ENCODE data around the gene CDK2.
"Not testable (repeated sequence)": the region's sequence is repeated elsewhere in the genome, so short reads cannot be mapped to it uniquely, and the experiment has no call there.

Gene CDK2

GRCh38 chr12:55974308-55974730, 7.7 kb downstream of the CDK2 start:
- Histone ChIP-seq H3K27me3 (ENCODE audit: insufficient read depth, low read length, poor library complexity) (no peaks in the 10 kb centered on the region), H4K8ac (ENCODE audit: low read depth, low read length) (no peak overlapping the region), H3K4me1 (ENCODE audit: control insufficient read depth, low read depth, low read length) (peaks cover 5% of the 10 kb centered on the region), H3K36me3 (ENCODE audit: control insufficient read depth, insufficient read depth, low read length) (peaks cover 4% of the 10 kb centered on the region), H3K56ac (ENCODE audit: low read length) (peak overlapping the region; percentile 95), H3K79me1 (ENCODE audit: low read length) (peaks cover 7% of the 10 kb centered on the region), H3K4ac (ENCODE audit: low read depth, low read length) (peak overlapping the region; percentile 66), H3K4me3 (ENCODE audit: low read length) (peak overlapping the region; percentile 86), H3K79me2 (ENCODE audit: control insufficient read depth, insufficient read depth, low read length) (peaks cover 27% of the 10 kb centered on the region), H3K27ac (ENCODE audit: low read depth, low read length) (peak overlapping the region; percentile 93), H3K18ac (ENCODE audit: low read length) (peak overlapping the region; percentile 92), H2AK5ac (ENCODE audit: low read length) (peak overlapping the region; percentile 49), H4K5ac (ENCODE audit: low read length) (no peak overlapping the region), H3K9ac (ENCODE audit: low read length) (peak overlapping the region; percentile 99), H2BK5ac (ENCODE audit: low read length) (peak overlapping the region; percentile 86), H3K23ac (ENCODE audit: low read length) (peak overlapping the region; percentile 92), H3K4me2 (ENCODE audit: low read length) (peak overlapping the region; percentile 2), H2BK120ac (ENCODE audit: low read depth, low read length) (peak overlapping the region; percentile 92), H2BK15ac (replicated peaks; ENCODE audit: low read depth) (no peak overlapping the region)
- WGBS (ENCODE audit: extremely low coverage, insufficient coverage, low lambda C conversion rate) = no CpG with 5 or more reads among the region's 15 CpGs
- peak; percentile 88 for DNase-seq

- Histone ChIP-seq H3K36me3 (ENCODE audit: control insufficient read depth, insufficient read depth, low read length) (peaks cover 1% of the 10 kb centered on the region), H3K9ac (ENCODE audit: low read length) (no peak overlapping the region), H3K27me3 (ENCODE audit: insufficient read depth, low read length, poor library complexity) (no peaks in the 10 kb centered on the region), H3K79me2 (ENCODE audit: control insufficient read depth, insufficient read depth, low read length) (peaks cover 27% of the 10 kb centered on the region), H3K18ac (ENCODE audit: low read length) (no peak overlapping the region), H3K4me1 (ENCODE audit: control insufficient read depth, low read depth, low read length) (peaks cover 2% of the 10 kb centered on the region), H3K79me1 (ENCODE audit: low read length) (peaks cover 15% of the 10 kb centered on the region), H3K4me2 (ENCODE audit: low read length) (no peak overlapping the region), H2BK5ac (ENCODE audit: low read length) (no peak overlapping the region), H2BK15ac (replicated peaks; ENCODE audit: low read depth) (no peak overlapping the region), H3K23ac (ENCODE audit: low read length) (no peak overlapping the region), H4K5ac (ENCODE audit: low read length) (no peak overlapping the region), H3K56ac (ENCODE audit: low read length) (no peak overlapping the region), H4K8ac (ENCODE audit: low read depth, low read length) (no peak overlapping the region), H2AK5ac (ENCODE audit: low read length) (no peak overlapping the region), H2BK120ac (ENCODE audit: low read depth, low read length) (no peak overlapping the region), H3K4ac (ENCODE audit: low read depth, low read length) (no peak overlapping the region), H3K4me3 (ENCODE audit: low read length) (no peak overlapping the region), H3K27ac (ENCODE audit: low read depth, low read length) (no peak overlapping the region)
- no peak for DNase-seq
- no CpG with 5 or more reads among the region's 7 CpGs for WGBS (ENCODE audit: extremely low coverage, insufficient coverage, low lambda C conversion rate)
Observed at GRCh38 chr12:55978393-55978792, 11.8 kb downstream of the CDK2 start.

DNA sequence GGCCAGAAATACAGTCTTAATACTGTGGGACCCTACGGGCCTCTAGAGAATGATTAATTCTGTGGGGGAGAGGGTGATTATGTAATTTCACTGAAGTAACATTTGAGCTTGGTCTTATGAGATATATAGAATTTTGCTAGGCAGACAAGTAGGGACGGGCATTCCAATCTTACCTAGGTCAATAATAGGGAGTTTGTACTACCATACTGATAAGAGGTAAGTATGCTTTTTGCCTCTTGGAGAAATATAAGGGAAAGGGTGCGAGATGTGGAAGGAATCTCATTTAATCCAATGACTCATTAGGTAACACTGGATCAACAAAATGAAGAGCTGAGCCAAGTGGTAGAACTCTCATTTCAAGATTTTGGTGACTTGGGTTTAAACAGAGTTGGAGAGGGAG, 12.4 kb downstream of the CDK2 start:
- H2BK120ac ChIP-seq (ENCODE audit: low read depth, low read length) = no peak overlapping the region
- WGBS (ENCODE audit: extremely low coverage, insufficient coverage, low lambda C conversion rate) = no CpG with 5 or more reads among the region's 3 CpGs
- no peak overlapping the region for H2BK15ac ChIP-seq (replicated peaks; ENCODE audit: low read depth)
- no peak overlapping the region for H2BK5ac ChIP-seq (ENCODE audit: low read length)
- peaks cover 1% of the 10 kb centered on the region for H3K36me3 ChIP-seq (ENCODE audit: control insufficient read depth, insufficient read depth, low read length)
- H3K23ac ChIP-seq (ENCODE audit: low read length) = no peak overlapping the region
- no peak overlapping the region for H3K4ac ChIP-seq (ENCODE audit: low read depth, low read length)
- H4K5ac ChIP-seq (ENCODE audit: low read length) = no peak overlapping the region
- H3K18ac ChIP-seq (ENCODE audit: low read length) = no peak overlapping the region
- H4K8ac ChIP-seq (ENCODE audit: low read depth, low read length) = no peak overlapping the region
- no peak overlapping the region for H3K9ac ChIP-seq (ENCODE audit: low read length)
- DNase-seq = no peak
- H2AK5ac ChIP-seq (ENCODE audit: low read length) = no peak overlapping the region
- H3K4me1 ChIP-seq (ENCODE audit: control insufficient read depth, low read depth, low read length) = peaks cover 2% of the 10 kb centered on the region
- H3K79me1 ChIP-seq (ENCODE audit: low read length) = peaks cover 15% of the 10 kb centered on the region
- H3K27ac ChIP-seq (ENCODE audit: low read depth, low read length) = no peak overlapping the region
- H3K4me2 ChIP-seq (ENCODE audit: low read length) = no peak overlapping the region
- no peaks in the 10 kb centered on the region for H3K27me3 ChIP-seq (ENCODE audit: insufficient read depth, low read length, poor library complexity)
- peaks cover 27% of the 10 kb centered on the region for H3K79me2 ChIP-seq (ENCODE audit: control insufficient read depth, insufficient read depth, low read length)
- H3K56ac ChIP-seq (ENCODE audit: low read length) = no peak overlapping the region
- no peak overlapping the region for H3K4me3 ChIP-seq (ENCODE audit: low read length)

GRCh38 chr12:55981882-55982281, 15.3 kb downstream of the CDK2 start:
- peaks cover 11% of the 10 kb centered on the region for H3K79me1 ChIP-seq (ENCODE audit: low read length)
- H3K18ac ChIP-seq (ENCODE audit: low read length); H3K23ac ChIP-seq (ENCODE audit: low read length); H3K9ac ChIP-seq (ENCODE audit: low read length); H3K27ac ChIP-seq (ENCODE audit: low read depth, low read length); H3K4ac ChIP-seq (ENCODE audit: low read depth, low read length); H4K5ac ChIP-seq (ENCODE audit: low read length); H3K27me3 ChIP-seq (ENCODE audit: insufficient read depth, low read length, poor library complexity); H2BK5ac ChIP-seq (ENCODE audit: low read length); H2BK120ac ChIP-seq (ENCODE audit: low read depth, low read length); H3K4me3 ChIP-seq (ENCODE audit: low read length); H2BK15ac ChIP-seq (replicated peaks; ENCODE audit: low read depth); H4K8ac ChIP-seq (ENCODE audit: low read depth, low read length); H2AK5ac ChIP-seq (ENCODE audit: low read length); H3K36me3 ChIP-seq (ENCODE audit: control insufficient read depth, insufficient read depth, low read length); H3K4me2 ChIP-seq (ENCODE audit: low read length); H3K56ac ChIP-seq (ENCODE audit: low read length); H3K4me1 ChIP-seq (ENCODE audit: control insufficient read depth, low read depth, low read length); H3K79me2 ChIP-seq (ENCODE audit: control insufficient read depth, insufficient read depth, low read length): not testable (repeated sequence)
- WGBS (ENCODE audit: extremely low coverage, insufficient coverage, low lambda C conversion rate) = no CpG with 5 or more reads among the region's 5 CpGs
- DNase-seq = peak; percentile 13

- Histone ChIP-seq H3K18ac (ENCODE audit: low read length) (no peak overlapping the region), H3K27ac (ENCODE audit: low read depth, low read length) (no peak overlapping the region), H3K4me2 (ENCODE audit: low read length) (no peak overlapping the region), H3K4ac (ENCODE audit: low read depth, low read length) (no peak overlapping the region), H3K23ac (ENCODE audit: low read length) (no peak overlapping the region), H3K9ac (ENCODE audit: low read length) (no peak overlapping the region), H3K27me3 (ENCODE audit: insufficient read depth, low read length, poor library complexity) (no peaks in the 10 kb centered on the region), H3K4me3 (ENCODE audit: low read length) (no peak overlapping the region), H2AK5ac (ENCODE audit: low read length) (no peak overlapping the region), H3K36me3 (ENCODE audit: control insufficient read depth, insufficient read depth, low read length) (peaks cover 1% of the 10 kb centered on the region), H3K79me1 (ENCODE audit: low read length) (peaks cover 11% of the 10 kb centered on the region), H3K4me1 (ENCODE audit: control insufficient read depth, low read depth, low read length) (no peaks in the 10 kb centered on the region), H3K79me2 (ENCODE audit: control insufficient read depth, insufficient read depth, low read length) (peaks cover 5% of the 10 kb centered on the region), H2BK120ac (ENCODE audit: low read depth, low read length) (no peak overlapping the region), H2BK15ac (replicated peaks; ENCODE audit: low read depth) (no peak overlapping the region), H4K8ac (ENCODE audit: low read depth, low read length) (no peak overlapping the region), H3K56ac (ENCODE audit: low read length) (no peak overlapping the region), H2BK5ac (ENCODE audit: low read length) (no peak overlapping the region), H4K5ac (ENCODE audit: low read length) (no peak overlapping the region)
- DNase-seq = no peak
- WGBS (ENCODE audit: extremely low coverage, insufficient coverage, low lambda C conversion rate) = no CpG with 5 or more reads among the region's 3 CpGs
Observed at GRCh38 chr12:55982319-55982936, 15.8 kb downstream of the CDK2 start.

Data from mesendoderm (in vitro differentiated cells).